SU-DHL-6 (cell line): ENCODE results near the gene LSM7.

Experiments
- EZH2phosphoT487 ChIP-seq: fragments of 200-600 bp; sonication (generic), shearing (Covaris generic); conservative IDR thresholded peaks from 2 replicates; pipeline ENCODE4 v1.6.1; 2018; ENCODE audit warnings: mild to moderate bottlenecking, antibody characterized with exemption, low read length, moderate library complexity, mixed read lengths
- TF ChIP-seq, protein P1 (sequence below): fragments of 200-600 bp; sonication (generic); IDR thresholded peaks from one replicate; pipeline ENCODE4 v1.5.1; 2017; ENCODE audit warnings: antibody characterized with exemption, mild to moderate bottlenecking, low read length, moderate library complexity; ENCODE audit not compliant: insufficient read depth, poor library complexity, severe bottlenecking

DNA sequence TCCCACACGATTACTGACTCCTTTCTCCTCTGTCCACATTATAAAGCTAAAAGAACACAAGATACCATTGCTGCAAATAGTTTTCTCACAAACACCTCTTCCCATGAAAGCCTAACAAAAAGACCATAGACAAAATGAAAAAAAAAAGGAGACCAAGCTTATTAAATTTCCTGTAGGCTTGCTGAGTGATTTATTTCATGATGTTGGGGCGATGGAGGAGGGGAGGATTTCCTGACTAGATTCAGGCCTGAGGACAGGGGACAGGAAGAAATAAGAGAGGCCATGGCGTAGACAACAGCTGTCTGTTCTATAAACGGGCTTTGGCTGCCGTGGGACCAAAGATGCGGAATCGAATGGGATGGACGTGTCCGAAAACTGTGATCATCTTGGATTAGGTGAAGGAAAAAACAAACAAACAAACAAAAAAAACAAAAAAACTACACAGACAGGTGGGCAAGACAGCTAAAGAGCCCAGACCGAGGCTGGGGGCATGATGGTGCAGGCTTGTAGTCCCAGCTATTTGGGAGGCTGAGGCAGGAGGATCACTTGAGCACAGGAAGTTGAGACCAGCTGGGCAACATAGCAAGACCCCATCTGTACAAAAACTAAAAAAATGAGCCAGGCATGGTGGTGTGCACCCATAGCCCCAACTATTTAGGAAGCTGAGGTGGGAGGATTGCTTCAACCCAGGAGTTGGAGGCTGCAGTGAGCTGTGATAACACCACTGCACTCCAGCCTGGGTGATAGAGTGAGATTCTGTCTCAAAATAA, 37.0 kb upstream of the LSM7 start:
- TF ChIP-seq, protein P1, sequence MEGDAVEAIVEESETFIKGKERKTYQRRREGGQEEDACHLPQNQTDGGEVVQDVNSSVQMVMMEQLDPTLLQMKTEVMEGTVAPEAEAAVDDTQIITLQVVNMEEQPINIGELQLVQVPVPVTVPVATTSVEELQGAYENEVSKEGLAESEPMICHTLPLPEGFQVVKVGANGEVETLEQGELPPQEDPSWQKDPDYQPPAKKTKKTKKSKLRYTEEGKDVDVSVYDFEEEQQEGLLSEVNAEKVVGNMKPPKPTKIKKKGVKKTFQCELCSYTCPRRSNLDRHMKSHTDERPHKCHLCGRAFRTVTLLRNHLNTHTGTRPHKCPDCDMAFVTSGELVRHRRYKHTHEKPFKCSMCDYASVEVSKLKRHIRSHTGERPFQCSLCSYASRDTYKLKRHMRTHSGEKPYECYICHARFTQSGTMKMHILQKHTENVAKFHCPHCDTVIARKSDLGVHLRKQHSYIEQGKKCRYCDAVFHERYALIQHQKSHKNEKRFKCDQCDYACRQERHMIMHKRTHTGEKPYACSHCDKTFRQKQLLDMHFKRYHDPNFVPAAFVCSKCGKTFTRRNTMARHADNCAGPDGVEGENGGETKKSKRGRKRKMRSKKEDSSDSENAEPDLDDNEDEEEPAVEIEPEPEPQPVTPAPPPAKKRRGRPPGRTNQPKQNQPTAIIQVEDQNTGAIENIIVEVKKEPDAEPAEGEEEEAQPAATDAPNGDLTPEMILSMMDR = no peak
- TF ChIP-seq EZH2phosphoT487 = no peak
